Stimulated activated memory B cell treated with anti-CD40 and anti-IgM and Interleukin-4, amounts not matched to agents 10 μg/mL and 1 μg/mL and 100 μg/mL, for 72 hours (primary cell): ENCODE data around the gene ZEB1.
"Not testable (repeated sequence)": the region's sequence is repeated elsewhere in the genome, so short reads cannot be mapped to it uniquely, and the experiment has no call there.

Experiments used
- ATAC-seq: fragments of 150-1000 bp; cut with Tn5 transposase; 2 replicates; pipeline ENCODE4 v1.10.0; 2021
- H3K27ac Mint-ChIP-seq: one replicate; pipeline ENCODE4 v1.8.0; 2022; ENCODE audit warnings: mild to moderate bottlenecking, mixed read lengths
- H3K27me3 Mint-ChIP-seq: one replicate; pipeline ENCODE4 v1.8.0; 2022; ENCODE audit warnings: mixed read lengths
- H3K36me3 Mint-ChIP-seq: one replicate; pipeline ENCODE4 v1.8.0; 2022; ENCODE audit warnings: mixed read lengths
- H3K4me1 Mint-ChIP-seq: one replicate; pipeline ENCODE4 v1.8.0; 2022; ENCODE audit warnings: mixed read lengths
- H3K4me3 Mint-ChIP-seq: one replicate; pipeline ENCODE4 v1.8.0; 2022; ENCODE audit warnings: mild to moderate bottlenecking, moderate library complexity, mixed read lengths
- H3K9me3 Mint-ChIP-seq: one replicate; pipeline ENCODE4 v1.8.0; 2022; ENCODE audit warnings: mixed read lengths

ZEB1 gene

DNA sequence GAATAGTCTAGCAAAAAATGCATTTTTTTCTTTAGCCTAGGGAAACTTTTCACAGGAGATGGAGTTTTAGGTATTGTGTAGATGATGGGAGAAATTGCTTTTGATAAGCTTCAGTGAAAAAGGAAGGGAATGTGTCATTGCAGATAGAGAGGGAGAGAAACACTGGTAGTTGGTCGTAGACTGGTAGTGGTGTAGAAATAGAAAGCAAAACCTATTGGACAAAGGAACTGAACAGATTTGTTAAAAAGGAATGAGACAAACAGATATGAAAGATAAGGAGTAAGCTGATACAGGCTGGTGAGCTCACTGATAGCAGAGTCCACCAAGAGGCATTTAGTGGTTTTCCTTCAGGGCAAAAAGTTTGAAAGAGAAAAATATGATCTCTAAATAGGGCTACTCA is 94.3 kb downstream of the ZEB1 start:
- Mint-ChIP-seq H3K27me3 (no peaks in the 10 kb centered on the region), H3K4me1 (peaks cover 44% of the 10 kb centered on the region), H3K4me3 (no peak overlapping the region), H3K9me3 (peaks cover 11% of the 10 kb centered on the region), H3K36me3 (peaks cover 39% of the 10 kb centered on the region), H3K27ac (no peak overlapping the region)
- ATAC-seq: no peak

DNA sequence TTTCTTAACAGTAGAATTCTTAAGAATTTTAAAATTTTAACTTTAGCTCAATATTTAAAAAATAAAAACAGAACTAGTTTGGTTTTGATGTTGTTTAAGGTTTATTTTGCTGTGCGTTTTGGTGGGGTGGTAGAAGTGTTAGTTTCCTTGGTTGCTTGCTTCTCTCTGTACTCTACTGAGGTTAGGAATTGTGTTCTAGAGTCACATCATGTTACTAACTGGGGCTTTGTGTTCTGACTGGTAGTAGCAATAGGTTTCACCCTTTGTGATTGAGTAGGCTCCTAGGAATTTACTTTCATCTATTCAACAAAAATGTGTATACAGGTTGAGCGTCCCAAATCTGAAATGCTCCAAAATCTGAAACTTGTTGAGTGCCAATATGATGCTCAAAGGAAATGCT is 99.5 kb downstream of the ZEB1 start:
- H3K4me3 Mint-ChIP-seq: no peak overlapping the region
- H3K36me3 Mint-ChIP-seq: peaks cover 35% of the 10 kb centered on the region
- H3K4me1 Mint-ChIP-seq: peaks cover 58% of the 10 kb centered on the region
- ATAC-seq: no peak
- H3K27me3 Mint-ChIP-seq: no peaks in the 10 kb centered on the region
- H3K9me3 Mint-ChIP-seq: peaks cover 3% of the 10 kb centered on the region
- H3K27ac Mint-ChIP-seq: no peak overlapping the region

DNA sequence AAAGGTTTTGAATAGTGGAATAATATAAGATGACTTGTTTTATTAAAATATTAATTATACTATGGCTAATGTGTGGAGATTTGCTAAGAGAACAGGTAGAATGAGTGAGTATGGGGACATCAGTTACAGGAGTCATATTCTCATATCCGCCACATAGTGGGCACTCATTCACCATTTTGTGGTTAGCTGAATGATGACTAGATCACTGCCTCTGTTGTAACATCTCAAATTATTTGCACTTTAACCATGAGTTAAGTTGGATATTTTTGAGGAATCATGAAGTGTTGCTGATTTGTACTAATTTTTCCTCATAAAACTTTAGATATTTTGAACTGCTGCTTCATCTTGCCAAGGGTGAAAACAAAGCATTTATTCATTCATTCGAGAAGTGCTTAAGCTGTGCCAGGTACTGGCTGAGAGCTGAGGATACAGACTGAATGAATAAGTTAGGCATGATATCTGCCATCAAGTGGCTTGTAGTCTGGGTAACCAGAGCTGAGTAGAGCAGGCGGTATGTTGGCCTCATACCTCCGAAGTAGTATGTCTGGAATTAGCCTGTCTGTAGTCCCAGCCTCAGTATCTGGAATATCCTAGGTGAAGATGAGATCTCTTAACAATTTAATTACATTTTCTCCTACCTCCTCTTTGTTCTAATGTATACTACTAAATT is 100.5 kb downstream of the ZEB1 start:
- Mint-ChIP-seq H3K27me3 (no peaks in the 10 kb centered on the region), H3K27ac (no peak overlapping the region), H3K9me3 (peaks cover 3% of the 10 kb centered on the region), H3K36me3 (peaks cover 35% of the 10 kb centered on the region), H3K4me3 (no peak overlapping the region), H3K4me1 (peaks cover 56% of the 10 kb centered on the region)
- no peak for ATAC-seq

DNA sequence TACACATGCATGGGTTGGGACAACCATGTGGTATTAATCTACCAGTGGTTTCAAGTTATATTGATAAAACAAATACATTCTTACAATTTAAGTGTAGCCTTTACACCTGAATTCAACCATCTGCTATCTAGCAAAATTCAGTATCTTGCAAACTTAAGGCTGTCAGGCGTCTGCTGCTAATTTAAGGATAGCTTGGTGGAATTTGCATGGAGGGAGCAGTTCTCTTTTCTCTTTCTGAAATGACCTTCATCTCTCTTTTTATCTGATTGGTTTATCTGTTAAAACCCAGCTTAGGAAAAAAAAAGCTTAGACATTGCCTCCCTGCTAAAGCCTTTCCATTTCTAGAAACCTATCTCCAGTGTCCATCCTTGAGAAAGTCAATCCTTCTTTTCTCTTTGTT is 102.3 kb downstream of the ZEB1 start:
- Mint-ChIP-seq H3K4me1 (peaks cover 66% of the 10 kb centered on the region), H3K36me3 (peaks cover 35% of the 10 kb centered on the region), H3K9me3 (peaks cover 3% of the 10 kb centered on the region), H3K4me3 (no peak overlapping the region), H3K27ac (no peak overlapping the region), H3K27me3 (no peaks in the 10 kb centered on the region)
- no peak for ATAC-seq

DNA sequence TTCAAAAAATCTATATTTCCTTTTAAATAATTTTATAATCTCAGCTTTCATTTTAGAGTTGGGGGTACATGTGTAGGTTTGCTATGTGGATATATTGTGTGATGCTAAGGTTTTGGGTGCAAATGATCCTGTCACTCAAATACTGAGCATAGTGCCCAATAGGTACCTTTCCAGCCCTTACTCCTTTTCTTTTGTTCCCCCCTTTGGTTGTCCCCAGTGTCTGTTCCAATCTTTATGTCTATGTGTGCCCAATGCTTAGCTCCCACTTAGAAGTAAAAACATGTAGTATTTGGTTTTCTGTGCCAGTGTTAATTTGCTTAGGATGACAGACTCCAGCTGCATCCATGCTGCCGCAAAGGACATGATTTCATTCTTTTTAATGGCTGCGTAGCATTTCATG is 103.6 kb downstream of the ZEB1 start:
- Mint-ChIP-seq H3K9me3 (peaks cover 3% of the 10 kb centered on the region), H3K27me3 (no peaks in the 10 kb centered on the region), H3K27ac (no peak overlapping the region), H3K36me3 (peaks cover 35% of the 10 kb centered on the region), H3K4me3 (no peak overlapping the region), H3K4me1 (peaks cover 63% of the 10 kb centered on the region)
- no peak for ATAC-seq

DNA sequence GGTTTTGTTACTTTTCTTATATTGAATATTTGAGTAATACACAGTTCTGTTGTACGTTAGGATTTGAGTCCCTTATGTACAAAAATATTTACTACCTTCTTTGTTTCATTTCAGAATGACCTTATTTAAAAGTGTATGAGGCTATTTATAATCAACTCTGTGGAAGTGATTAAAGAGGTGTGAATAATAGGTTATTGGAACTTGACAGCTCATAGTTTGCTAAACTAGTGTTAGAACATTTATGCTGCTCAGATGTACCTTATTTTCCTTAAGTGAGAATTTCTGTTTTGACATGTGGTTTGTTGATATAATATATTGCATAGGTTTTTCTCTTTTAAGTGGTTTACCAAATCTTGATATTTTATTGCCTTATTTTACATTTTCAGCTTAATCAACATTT is 105.5 kb downstream of the ZEB1 start:
- ATAC-seq: no peak
- peaks cover 8% of the 10 kb centered on the region for H3K9me3 Mint-ChIP-seq
- no peak overlapping the region for H3K27ac Mint-ChIP-seq
- H3K4me3 Mint-ChIP-seq: no peak overlapping the region
- peaks cover 40% of the 10 kb centered on the region for H3K36me3 Mint-ChIP-seq
- peaks cover 65% of the 10 kb centered on the region for H3K4me1 Mint-ChIP-seq
- no peaks in the 10 kb centered on the region for H3K27me3 Mint-ChIP-seq

DNA sequence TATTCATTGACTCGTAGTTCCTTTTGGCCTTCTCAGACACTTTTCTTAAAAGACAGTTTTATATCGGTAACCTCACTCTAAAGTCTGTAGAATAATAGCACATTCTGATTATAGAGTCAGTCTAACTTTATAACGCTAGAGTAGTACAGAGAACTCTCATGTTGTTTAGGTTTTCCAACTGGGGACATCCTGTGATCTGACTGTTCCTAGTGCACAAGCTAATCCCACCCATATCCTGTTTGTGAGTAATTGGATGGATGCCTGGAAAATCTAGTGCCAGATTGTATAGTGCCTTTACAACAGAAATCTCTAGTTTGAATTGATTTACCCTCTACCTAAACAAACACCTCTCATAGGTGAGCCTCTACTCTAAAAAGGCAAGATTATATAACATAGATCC is 107.4 kb downstream of the ZEB1 start:
- Mint-ChIP-seq H3K9me3 (peaks cover 8% of the 10 kb centered on the region), H3K27me3 (no peaks in the 10 kb centered on the region), H3K27ac (no peak overlapping the region), H3K4me3 (no peak overlapping the region), H3K4me1 (peaks cover 48% of the 10 kb centered on the region), H3K36me3 (peaks cover 26% of the 10 kb centered on the region)
- no peak for ATAC-seq

DNA sequence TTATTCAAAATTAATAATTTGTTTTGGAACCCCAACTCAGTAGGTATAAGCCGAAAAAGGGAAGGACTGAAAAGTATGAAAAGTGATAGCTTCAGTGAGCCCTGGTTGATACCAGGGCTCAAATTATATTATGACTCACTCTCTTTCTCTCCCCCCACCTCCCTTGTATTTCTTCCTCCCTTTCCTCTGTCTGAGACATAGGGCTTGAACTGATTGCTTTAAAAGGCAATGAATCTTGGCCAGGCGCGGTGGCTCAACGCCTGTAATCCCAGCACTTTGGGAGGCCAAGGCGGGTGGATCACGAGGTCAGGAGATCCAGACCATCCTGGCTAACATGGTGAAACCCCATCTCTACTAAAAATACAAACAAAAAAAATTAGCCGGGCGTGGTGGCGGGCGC is 108.3 kb downstream of the ZEB1 start:
- H3K36me3 Mint-ChIP-seq: peaks cover 20% of the 10 kb centered on the region

DNA sequence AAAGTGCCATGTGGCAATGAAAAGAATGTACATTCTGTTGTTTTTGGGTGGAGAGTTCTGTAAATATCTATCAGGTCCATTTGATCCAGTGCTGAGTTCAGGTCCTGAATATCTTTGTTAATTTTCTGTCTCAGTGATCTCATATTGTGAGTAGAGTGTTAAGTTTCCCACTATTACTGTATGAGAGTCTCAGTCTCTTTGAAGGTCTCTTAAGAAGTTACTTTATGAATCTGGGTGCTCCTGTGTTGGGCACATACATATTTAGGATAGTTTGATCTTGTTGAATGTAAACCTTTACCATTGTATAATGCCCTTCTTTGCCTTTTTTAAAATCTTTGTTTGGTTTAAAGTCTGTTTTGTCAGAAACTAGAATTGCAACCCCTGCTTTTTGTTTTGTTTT is 109.5 kb downstream of the ZEB1 start:
- H3K27ac Mint-ChIP-seq, H3K4me3 Mint-ChIP-seq, H3K9me3 Mint-ChIP-seq, H3K27me3 Mint-ChIP-seq, ATAC-seq: not testable (repeated sequence)
- peaks cover 35% of the 10 kb centered on the region for H3K4me1 Mint-ChIP-seq
- peaks cover 20% of the 10 kb centered on the region for H3K36me3 Mint-ChIP-seq

More for the DNA sequence above, 108.3 kb downstream of the ZEB1 start:
- not testable (repeated sequence) for H3K9me3 Mint-ChIP-seq, H3K27me3 Mint-ChIP-seq, ATAC-seq, H3K27ac Mint-ChIP-seq, H3K4me3 Mint-ChIP-seq
- peaks cover 42% of the 10 kb centered on the region for H3K4me1 Mint-ChIP-seq

DNA sequence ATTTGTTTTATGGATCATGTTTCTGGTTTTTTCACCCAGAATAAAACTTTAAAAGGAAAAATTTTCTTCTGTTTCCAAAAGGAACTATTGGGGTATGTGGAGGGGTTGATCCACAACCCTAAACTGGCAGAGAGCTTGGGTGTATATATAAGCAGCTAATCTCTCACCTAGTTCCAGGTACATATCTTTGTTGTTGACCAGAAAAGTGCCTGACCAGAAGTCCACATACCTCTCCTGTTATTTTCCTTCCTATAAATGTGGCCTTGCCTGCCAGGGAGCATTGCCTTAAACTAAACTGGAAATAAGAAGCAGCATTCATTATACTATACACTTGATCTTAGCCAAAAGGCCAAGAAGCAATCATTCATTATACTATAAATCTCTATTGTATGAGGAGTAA is 112.0 kb downstream of the ZEB1 start:
- no peak overlapping the region for H3K27ac Mint-ChIP-seq
- H3K4me1 Mint-ChIP-seq: peaks cover 39% of the 10 kb centered on the region
- peaks cover 38% of the 10 kb centered on the region for H3K36me3 Mint-ChIP-seq
- no peaks in the 10 kb centered on the region for H3K27me3 Mint-ChIP-seq
- H3K9me3 Mint-ChIP-seq: peaks cover 11% of the 10 kb centered on the region
- no peak for ATAC-seq
- no peak overlapping the region for H3K4me3 Mint-ChIP-seq

DNA sequence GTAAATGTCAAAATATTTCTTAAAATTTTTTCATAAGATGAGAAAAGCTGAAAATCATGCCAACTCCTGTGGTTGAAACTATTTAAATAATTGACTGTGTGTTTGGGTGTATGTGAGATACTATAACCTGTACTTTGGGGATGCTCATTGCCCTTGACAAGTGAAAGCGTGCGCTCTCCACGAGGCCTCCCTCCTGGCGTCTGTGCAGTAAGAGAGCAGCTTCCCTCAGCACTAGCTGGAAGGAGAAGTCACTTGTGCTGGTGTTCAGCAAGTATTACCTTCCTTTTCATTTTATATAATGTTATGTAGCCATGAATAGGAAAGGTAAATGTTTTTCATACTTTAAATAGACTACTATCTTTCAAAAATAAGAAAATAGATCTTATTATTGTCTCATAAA is 118.9 kb downstream of the ZEB1 start:
- ATAC-seq: no peak
- Mint-ChIP-seq H3K4me1 (peaks cover 17% of the 10 kb centered on the region), H3K36me3 (peaks cover 49% of the 10 kb centered on the region), H3K4me3 (no peak overlapping the region), H3K27me3 (no peaks in the 10 kb centered on the region), H3K9me3 (peaks cover 18% of the 10 kb centered on the region), H3K27ac (no peak overlapping the region)

DNA sequence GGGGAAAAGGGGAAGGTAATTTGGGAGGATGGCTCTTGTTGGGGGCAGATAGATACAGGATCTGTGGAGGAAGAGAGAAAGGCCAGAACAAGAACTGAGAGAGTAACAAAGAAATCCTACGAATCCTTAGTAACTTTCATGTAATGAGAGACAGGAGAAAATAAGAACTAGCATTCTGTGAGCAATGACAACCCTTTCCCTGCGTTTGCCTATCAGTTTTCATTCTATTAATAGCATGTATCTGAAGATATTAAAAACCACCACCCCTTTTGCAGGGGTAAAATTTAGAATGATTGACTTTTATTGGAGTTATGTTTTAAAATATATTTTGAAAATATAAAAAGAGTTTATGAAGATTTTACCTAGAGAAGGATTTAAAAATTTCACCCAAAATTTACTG is 132.8 kb downstream of the ZEB1 start:
- peaks cover 16% of the 10 kb centered on the region for H3K4me1 Mint-ChIP-seq
- H3K4me3 Mint-ChIP-seq: no peak overlapping the region
- H3K27ac Mint-ChIP-seq: no peak overlapping the region
- H3K9me3 Mint-ChIP-seq: peaks cover 6% of the 10 kb centered on the region
- peaks cover 45% of the 10 kb centered on the region for H3K36me3 Mint-ChIP-seq
- ATAC-seq: no peak
- no peaks in the 10 kb centered on the region for H3K27me3 Mint-ChIP-seq

DNA sequence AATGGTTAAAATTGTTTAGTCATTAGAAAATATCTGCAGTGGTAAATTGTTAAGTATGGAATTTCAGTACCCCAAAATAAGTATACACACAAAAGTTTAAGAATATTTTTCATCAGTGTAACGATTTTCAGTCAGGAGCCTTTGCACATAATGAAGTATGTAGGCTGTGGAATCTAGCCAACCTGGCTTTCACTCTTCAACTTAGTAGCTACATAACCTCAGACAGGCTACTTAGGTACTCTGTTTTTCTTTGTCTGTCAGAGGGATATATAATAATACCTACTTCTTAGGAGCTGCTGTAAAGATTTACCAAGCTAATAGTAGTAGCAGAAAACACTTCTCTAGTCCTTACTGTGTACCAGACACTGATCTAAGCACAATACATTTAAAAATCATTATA is 137.5 kb downstream of the ZEB1 start:
- ATAC-seq: no peak
- peaks cover 13% of the 10 kb centered on the region for H3K4me1 Mint-ChIP-seq
- H3K27me3 Mint-ChIP-seq: no peaks in the 10 kb centered on the region
- no peak overlapping the region for H3K27ac Mint-ChIP-seq
- H3K4me3 Mint-ChIP-seq: no peak overlapping the region
- H3K9me3 Mint-ChIP-seq: peaks cover 8% of the 10 kb centered on the region
- peaks cover 50% of the 10 kb centered on the region for H3K36me3 Mint-ChIP-seq

DNA sequence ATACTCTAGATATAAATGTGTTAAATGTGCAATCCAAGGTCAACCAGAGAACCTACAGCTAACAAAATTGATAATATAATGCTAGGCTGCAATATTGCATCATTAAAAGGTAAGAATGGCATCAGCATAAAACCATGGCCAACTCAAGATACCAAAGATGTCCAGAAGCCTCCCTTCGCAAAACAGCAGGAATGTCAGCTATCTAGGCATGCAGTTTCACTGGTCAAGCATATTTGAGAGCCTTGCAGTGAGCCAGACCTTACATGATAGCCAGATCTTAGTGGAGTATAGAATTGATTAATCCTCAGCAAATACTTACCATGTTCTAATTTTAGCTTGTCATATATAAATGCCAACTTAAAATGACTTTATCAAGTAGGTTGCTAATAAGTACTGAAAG is 138.8 kb downstream of the ZEB1 start:
- no peak for ATAC-seq
- Mint-ChIP-seq H3K4me1 (peaks cover 5% of the 10 kb centered on the region), H3K27me3 (no peaks in the 10 kb centered on the region), H3K9me3 (peaks cover 15% of the 10 kb centered on the region), H3K4me3 (no peak overlapping the region), H3K27ac (no peak overlapping the region), H3K36me3 (peaks cover 55% of the 10 kb centered on the region)

DNA sequence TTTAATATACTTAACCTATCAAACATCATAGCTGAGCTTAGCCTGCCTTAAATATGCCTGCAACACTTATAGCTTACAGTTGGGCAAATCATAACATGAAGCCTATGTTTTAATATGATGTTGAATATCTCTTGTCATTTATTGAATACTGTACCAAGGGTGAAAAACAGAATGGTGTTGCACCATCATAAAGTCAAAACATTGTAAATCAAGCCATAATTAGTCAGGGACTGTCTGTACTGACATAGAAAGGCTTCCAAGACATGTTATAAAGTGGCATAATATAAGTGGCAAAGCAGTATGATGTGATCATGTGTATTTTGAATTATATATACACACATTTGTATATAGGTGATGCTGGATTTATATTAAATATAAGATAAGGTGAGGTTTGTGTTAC is 140.0 kb downstream of the ZEB1 start:
- no peak overlapping the region for H3K4me3 Mint-ChIP-seq
- peaks cover 24% of the 10 kb centered on the region for H3K9me3 Mint-ChIP-seq
- ATAC-seq: no peak
- H3K27me3 Mint-ChIP-seq: no peaks in the 10 kb centered on the region
- no peak overlapping the region for H3K27ac Mint-ChIP-seq
- peaks cover 5% of the 10 kb centered on the region for H3K4me1 Mint-ChIP-seq
- H3K36me3 Mint-ChIP-seq: peaks cover 56% of the 10 kb centered on the region

DNA sequence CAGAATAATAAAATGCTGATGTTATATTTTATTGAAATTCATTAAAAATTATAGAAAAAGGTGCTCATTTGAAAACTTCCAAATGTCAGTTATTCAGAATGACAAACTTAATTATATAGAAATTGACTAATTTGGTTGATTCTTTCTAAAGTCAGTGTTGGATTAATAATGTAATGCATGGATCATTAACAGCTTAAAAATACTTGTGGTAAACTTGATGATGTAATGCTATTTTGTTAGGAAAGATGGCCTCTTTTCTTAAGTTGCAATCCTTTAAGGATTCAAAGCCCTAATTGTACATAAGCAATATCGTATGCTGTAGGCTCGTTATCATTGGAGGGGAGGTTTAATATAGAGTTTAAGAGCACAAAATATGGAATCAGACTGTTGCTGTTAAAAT is 141.2 kb downstream of the ZEB1 start:
- ATAC-seq: no peak
- H3K9me3 Mint-ChIP-seq: peaks cover 26% of the 10 kb centered on the region
- H3K36me3 Mint-ChIP-seq: peaks cover 52% of the 10 kb centered on the region
- H3K27me3 Mint-ChIP-seq: no peaks in the 10 kb centered on the region
- peaks cover 5% of the 10 kb centered on the region for H3K4me1 Mint-ChIP-seq
- no peak overlapping the region for H3K4me3 Mint-ChIP-seq
- no peak overlapping the region for H3K27ac Mint-ChIP-seq

DNA sequence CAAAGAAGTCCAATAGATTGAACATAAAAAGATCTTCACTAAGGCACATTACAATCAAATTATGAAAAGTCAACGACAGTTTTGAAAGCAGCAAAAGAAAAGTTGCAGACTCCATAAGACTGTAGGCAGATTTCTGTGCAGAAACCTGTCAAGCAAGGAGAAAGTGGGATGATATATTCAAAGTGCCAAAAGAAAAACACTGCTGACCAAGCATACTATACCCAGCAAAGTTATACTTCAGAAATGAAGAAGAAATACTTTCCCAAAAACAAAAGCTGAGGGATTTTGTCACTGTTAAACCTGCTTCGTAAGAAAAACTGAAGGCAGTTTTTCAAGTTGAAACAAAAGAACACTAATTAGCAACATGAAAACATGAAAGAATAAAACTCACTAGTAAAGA is 145.5 kb downstream of the ZEB1 start:
- H3K27me3 Mint-ChIP-seq: no peaks in the 10 kb centered on the region
- H3K4me3 Mint-ChIP-seq: no peak overlapping the region
- H3K27ac Mint-ChIP-seq: no peak overlapping the region
- peaks cover 87% of the 10 kb centered on the region for H3K36me3 Mint-ChIP-seq
- peaks cover 38% of the 10 kb centered on the region for H3K9me3 Mint-ChIP-seq
- H3K4me1 Mint-ChIP-seq: no peaks in the 10 kb centered on the region
- ATAC-seq: no peak
